Caki2 (cell line): ENCODE data around the gene GBE1. TPM values are rescaled to one million over a fixed set of nuclear protein-coding genes. Genes with fewer than 3 reads are reported as not detected.

Experiments used
- DNase-seq: peaks from one replicate; pipeline ENCODE4 v3.0.0-alpha.2; 2015; ENCODE audit warnings: low read depth
- in situ Hi-C: cut with HindIII; loops from 2 replicates; pipeline ENCODE4 v1.10.0; 2016; ENCODE audit warnings: low sequenced_read_pairs, low pct_unique_long_range_greater_than_20kb, mixed read lengths
- total RNA-seq: library from RNA; depleted of rRNA; stranded (reverse); fragments of >200 nt; shearing (Covaris generic); gene quantifications from 2 replicates; pipeline ENCODE4 v1.2.3, GENCODE V29; 2014; ENCODE audit warnings: low replicate concordance

GBE1 gene
- total RNA-seq, 1 experiment from 2014 or later, result 40.3 TPM

DNA sequence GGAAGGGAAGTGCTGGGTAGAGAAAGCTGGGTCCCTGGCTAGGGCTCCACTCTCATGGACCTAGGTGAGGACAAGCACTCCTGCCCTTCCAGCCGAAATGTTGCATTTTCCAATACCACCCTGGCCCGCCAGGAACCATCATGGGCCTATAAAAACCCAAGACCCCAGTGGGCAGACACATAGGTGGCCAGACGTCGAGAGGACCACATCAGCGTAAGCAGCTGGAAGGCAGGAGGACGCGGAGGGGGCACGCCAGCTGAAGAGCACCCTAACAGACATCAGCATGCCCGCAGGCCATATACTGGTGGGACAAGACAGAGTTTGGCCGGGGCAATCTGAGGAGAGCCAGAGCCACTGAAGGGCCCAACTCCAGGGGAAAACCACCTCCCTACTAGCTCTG, 98.3 kb downstream of the GBE1 start:
- in situ Hi-C loops, result no loop called here
- no peak for DNase-seq

DNA sequence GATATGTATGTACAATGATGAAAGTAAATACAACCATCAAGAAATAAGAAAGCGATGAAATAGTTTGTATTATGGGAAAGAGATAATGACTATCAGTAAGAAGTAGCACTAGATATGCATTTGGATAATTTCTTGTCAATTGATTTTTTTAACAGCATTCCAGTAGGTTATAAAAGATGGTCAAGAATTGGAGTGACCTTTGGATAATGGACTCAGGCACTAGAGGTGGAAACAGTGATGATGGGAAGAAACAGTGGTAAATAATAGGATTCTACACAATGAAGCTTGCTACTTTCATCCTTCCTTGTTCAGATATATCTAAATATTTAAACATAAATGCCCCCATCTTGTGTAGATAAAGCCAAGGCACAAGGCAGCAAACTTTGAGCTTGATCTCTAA, 101.4 kb downstream of the GBE1 start:
- no peak for DNase-seq
- in situ Hi-C loops, result no loop called here

DNA sequence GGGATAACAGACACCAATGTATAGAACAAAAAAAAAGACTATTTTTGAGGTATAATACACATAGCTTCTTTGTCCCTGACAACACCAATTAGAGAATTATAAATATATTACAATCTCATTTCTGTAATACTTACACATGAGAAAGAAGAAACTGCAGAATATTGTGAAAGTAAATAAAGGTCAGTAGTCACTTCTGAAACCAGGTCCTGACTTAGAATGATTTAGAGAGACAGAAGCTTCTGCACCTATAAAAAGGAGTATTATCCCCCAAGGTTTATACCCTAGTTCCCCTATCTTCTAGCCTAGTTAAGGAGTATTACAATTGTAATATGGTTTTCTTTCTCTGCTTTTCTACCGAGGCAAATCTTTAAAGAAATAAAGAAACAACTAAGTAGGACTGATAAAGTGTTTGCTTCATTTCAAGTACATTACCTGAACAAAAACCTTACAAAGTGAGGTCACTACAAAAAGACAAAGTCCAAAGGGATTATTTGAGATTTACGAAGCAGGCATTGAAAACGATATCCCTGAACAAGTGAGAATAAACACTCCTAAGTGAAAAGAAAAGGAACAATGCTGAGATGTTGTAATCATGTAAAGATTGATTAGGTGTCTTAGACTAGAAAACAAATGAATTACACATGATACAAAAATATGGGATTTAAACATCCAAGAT, 103.0 kb downstream of the GBE1 start:
- in situ Hi-C loops, result no loop called here

GRCh38 chr3:81651139-81651538, 110.3 kb downstream of the GBE1 start:
- in situ Hi-C loops, result no loop called here
- DNase-seq, result no peak

More for the DNA sequence above, 103.0 kb downstream of the GBE1 start:
- no peak for DNase-seq

DNA sequence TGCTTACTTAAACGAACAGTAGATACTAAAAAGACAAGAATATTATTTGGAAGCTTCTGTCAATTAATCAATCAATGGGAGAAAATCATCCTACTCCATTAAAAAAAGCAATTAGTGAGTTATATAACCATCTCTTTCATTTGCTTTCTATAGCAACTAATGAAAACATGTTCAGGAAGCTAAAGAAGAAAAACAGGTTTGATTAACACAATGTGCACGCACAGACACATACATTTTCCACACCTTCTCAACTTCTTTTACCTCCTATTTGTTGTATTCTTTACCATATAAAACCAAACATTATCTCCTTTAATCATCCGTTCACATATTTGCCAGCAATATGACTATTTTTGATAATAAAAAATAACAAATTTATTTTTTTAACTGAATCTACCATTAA, 111.3 kb downstream of the GBE1 start:
- in situ Hi-C loops, result no loop called here
- DNase-seq, result no peak

- DNase-seq, result no peak
- in situ Hi-C loops, result no loop called here
Observed at GRCh38 chr3:81645248-81645647, 116.2 kb downstream of the GBE1 start.

GRCh38 chr3:81643721-81644120, 117.7 kb downstream of the GBE1 start:
- DNase-seq, result no peak
- in situ Hi-C loops, result no loop called here

- no peak for DNase-seq
- in situ Hi-C loops, result no loop called here
Observed at GRCh38 chr3:81638480-81638879, 123.0 kb downstream of the GBE1 start.

DNA sequence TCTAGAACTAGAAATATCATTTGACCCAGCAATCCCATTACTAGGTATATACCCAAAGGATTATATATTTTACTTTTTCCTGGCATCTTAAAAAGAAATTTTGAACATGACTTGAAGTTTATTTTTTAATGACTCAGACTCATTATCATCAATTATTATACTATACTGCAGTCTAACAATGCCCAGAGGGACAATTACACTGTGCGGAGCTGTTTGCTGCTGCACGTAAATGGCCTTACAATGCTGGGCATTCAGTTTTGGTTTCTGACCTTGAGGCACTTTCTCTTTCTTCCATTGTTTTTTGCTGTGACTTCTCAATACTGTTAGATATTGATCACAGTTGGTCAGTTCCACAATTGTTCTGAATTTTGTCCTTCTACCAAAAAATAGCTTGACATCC, 128.8 kb downstream of the GBE1 start:
- no peak for DNase-seq
- in situ Hi-C loops, result no loop called here

GRCh38 chr3:81624756-81625155, 136.7 kb downstream of the GBE1 start:
- no peak for DNase-seq
- in situ Hi-C loops, result no loop called here

- in situ Hi-C loops, result no loop called here
- DNase-seq, result no peak
Observed at GRCh38 chr3:81622395-81622794, 139.1 kb downstream of the GBE1 start.

DNA sequence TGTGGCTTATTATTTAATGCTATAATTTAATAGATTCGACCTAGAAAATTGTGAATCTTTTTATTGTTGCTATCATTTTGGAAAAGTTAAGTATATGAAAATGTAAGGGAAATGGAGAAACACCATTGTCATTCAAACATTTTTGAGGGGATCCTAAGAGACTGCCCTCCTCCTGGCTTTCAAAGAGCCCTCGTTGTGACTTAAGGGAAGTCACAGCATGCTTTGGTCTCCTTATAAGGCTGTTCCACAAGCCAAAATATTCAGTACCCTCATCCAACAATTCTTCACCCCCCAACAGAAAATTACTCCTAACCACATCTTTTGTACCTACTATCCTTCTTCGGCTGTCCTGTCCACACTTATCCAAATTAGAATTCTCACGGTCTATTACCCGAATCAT, 140.2 kb downstream of the GBE1 start:
- in situ Hi-C loops, result no loop called here
- no peak for DNase-seq

- in situ Hi-C loops, result no loop called here
- DNase-seq, result no peak
Observed at GRCh38 chr3:81620849-81621248, 140.6 kb downstream of the GBE1 start.

DNA sequence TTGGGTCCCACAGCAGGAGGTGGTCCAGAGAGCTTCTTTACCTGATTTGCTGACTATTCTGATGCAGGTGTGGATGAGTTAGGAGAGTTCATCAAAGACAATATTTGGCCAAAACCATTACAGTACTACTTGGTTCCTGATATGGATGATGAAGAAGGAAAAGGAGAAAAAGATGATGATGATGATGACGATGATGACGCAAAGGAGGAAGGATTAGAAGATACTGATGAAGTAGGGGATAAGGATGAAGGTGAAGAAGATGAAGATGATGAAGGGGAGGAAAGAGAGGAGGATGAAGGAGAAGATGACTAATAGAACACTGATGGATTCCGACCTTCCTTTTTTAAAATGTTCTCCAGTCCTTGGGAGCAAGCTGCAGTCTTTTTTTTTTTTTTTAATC, 148.7 kb downstream of the GBE1 start:
- no peak for DNase-seq
- in situ Hi-C loops, result no loop called here

- in situ Hi-C loops, result no loop called here
- no peak for DNase-seq
Observed at GRCh38 chr3:81602781-81603180, 158.7 kb downstream of the GBE1 start.

DNA sequence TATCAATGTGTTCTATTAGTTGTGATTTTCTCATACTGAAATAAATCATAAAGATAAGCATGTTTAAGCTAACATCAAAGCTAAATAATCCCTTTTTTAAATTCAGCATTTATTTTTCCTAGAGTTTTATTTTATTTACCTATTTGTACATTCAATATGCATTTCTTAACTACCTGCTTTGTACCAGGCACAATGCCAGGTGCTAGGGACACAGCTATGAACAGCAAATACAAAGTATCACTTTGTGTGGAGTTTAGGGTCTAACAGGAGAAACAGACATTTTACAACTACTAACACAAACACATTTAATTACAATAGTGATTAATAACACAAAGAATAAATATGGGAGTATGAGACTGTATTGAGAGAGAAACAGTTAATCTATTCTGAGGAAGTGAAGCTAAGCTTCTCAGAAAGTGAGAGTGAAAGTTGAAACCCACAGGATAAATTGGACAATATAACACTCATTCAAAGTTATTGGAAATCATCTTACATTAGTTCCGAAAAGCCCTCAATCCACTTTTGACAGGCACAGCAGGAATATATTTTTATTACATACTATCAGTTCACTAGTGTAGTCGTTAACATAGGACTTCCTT, 159.6 kb downstream of the GBE1 start:
- no peak for DNase-seq
- in situ Hi-C loops, result no loop called here

DNA sequence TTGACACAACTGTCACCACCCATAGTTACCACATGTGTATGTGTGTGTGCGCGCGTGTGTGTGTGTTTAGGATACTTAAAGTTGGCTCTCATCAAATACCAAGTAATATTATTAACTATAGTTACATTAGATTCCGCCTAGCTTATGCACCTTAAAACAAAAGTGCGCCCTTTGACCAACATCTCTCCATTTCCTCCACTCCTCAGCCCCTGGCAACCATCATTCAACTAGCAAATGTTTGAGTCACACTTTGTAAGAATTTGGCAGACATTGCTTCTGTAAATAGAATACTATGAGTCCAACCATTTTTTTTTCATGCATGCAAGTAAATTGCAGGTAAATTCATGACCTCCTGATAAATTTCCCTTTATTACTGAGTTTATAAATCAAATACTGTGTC, 169.3 kb downstream of the GBE1 start:
- in situ Hi-C loops, result no loop called here
- no peak for DNase-seq

- no peak for DNase-seq
- in situ Hi-C loops, result no loop called here
Observed at GRCh38 chr3:81585937-81586336, 175.5 kb downstream of the GBE1 start.

GRCh38 chr3:81585056-81585455, 176.4 kb downstream of the GBE1 start:
- DNase-seq, result no peak
- in situ Hi-C loops, result no loop called here

DNA sequence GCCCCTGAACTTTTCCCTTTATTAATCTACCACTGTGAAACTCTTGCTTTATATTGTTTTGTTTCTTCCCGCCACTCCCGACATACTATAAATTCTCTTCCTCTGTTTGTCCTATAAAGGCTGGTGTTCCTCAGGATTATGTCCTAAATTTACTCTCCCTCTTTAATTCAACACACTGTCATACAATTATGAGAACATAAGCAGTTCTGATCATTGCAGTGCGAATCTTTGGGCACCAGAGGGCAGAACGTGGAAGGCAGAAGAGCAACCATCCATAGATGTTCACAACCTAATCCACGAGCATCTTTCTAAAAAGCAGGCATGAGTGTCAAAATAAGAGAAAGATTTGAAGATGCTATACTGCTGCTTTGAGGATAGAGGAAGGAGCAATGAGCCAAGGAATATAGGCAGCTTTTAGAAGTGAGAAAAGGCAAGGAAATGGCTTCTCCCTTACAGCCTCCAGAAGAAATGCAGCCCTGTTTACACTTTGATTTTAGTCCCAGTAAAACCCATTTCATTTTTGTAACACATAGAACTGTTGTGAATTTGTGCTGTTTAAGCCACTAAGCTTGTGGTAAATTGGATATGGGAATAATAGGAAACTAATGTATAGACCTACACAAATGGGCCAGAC, 179.4 kb downstream of the GBE1 start:
- in situ Hi-C loops, result no loop called here
- DNase-seq, result peak; percentile 12
